GM10266 (cell line): Measurements from ENCODE around the gene ARMH1.
"Not testable (repeated sequence)": the region's sequence is repeated elsewhere in the genome, so short reads cannot be mapped to it uniquely, and the experiment has no call there.

Source experiments
- DNase-seq: peaks from one replicate; pipeline ENCODE4 v3.0.0; 2012; ENCODE audit errors: extremely low spot score
- TF ChIP-seq, protein P1 (sequence below): IDR thresholded peaks from 2 replicates; pipeline ENCODE4 v1.5.1; 2012; ENCODE audit warnings: mild to moderate bottlenecking, low read depth; ENCODE audit not compliant: control insufficient read depth, insufficient read depth; ENCODE audit errors: missing control alignments

The ARMH1 gene

DNA sequence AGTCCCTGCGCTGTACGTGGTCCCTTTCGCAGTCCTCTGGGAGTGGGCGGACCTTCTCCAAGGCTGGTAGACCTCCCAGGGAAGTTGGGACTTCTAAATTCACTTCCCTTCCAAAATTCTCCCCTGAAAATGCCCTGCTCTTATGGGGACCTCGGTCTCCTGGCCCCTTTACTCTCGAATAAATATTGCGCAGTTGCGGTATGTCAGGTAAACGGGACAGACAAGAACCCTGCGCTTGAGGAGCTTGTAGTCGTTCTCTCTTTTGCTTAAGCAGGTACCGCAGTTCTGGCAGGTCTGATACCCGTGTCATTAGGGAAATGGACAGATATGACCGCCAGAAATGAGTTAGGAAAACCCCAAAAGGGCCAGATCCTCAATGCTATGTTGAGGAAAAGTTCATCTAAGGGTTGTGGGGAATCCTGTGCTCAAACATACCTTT, 65.7 kb downstream of the ARMH1 start:
- DNase-seq: no peak

DNA sequence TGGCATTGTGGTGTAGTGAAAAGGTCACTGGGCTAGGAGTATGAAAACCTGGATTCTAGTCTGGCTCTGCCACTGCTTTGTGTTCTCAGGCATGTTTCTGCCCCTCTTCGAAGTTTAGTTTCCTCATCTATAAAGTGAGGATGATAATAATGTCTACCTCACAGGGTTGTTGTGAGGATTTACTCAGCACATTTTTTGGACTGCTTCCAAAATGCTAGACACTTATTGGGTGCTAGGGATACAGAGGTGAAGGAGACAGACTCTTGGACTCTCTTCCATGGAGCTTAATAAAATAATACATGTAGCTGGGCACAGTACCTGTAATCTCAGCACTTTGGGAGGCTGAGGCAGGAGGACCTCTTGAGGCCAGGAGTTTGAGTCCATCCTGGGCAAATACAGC, 68.7 kb downstream of the ARMH1 start:
- TF ChIP-seq, protein P1, sequence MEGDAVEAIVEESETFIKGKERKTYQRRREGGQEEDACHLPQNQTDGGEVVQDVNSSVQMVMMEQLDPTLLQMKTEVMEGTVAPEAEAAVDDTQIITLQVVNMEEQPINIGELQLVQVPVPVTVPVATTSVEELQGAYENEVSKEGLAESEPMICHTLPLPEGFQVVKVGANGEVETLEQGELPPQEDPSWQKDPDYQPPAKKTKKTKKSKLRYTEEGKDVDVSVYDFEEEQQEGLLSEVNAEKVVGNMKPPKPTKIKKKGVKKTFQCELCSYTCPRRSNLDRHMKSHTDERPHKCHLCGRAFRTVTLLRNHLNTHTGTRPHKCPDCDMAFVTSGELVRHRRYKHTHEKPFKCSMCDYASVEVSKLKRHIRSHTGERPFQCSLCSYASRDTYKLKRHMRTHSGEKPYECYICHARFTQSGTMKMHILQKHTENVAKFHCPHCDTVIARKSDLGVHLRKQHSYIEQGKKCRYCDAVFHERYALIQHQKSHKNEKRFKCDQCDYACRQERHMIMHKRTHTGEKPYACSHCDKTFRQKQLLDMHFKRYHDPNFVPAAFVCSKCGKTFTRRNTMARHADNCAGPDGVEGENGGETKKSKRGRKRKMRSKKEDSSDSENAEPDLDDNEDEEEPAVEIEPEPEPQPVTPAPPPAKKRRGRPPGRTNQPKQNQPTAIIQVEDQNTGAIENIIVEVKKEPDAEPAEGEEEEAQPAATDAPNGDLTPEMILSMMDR: no peak
- DNase-seq: no peak

More for the DNA sequence above, 65.7 kb downstream of the ARMH1 start:
- TF ChIP-seq, protein P1: no peak

DNA sequence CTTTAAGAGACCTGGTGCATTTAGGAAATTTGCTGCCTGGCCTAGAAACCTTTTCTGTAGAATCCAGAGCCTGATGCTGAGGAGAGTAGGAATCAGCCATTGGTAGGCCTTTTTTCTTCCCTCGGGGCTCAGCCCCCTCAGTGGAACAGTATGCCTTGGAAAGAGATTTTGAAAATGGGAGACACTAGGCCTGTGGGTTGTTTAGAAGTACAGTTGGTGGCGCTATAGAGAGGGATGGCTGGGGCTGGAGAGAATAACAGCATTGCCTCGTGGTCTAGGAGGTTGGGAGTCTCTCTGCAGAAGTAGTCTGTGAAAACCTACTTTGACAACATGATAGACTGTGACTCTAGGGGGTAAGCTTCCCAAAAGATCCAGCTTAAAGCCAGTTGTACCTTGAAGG, 73.4 kb downstream of the ARMH1 start:
- TF ChIP-seq, protein P1: no peak
- no peak for DNase-seq

DNA sequence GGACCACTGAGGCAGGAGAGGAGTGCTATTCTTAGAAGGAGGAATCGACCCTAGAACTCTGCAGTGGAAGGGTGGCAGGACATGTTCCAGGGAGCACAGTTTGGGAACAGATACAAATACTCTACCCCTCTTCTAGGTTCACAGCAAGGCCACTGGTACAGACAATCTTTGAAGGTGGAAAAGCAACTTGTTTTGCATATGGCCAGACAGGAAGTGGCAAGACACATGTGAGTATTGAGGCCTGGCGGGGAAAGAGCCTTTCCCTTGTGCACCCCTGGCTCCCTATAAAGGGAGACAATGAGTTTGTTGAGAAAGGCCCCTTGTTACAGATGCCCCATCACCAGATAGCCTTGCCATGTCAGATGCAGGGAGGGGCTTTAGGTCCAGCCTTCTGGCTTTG, 82.9 kb downstream of the ARMH1 start:
- TF ChIP-seq, protein P1: no peak
- no peak for DNase-seq

DNA sequence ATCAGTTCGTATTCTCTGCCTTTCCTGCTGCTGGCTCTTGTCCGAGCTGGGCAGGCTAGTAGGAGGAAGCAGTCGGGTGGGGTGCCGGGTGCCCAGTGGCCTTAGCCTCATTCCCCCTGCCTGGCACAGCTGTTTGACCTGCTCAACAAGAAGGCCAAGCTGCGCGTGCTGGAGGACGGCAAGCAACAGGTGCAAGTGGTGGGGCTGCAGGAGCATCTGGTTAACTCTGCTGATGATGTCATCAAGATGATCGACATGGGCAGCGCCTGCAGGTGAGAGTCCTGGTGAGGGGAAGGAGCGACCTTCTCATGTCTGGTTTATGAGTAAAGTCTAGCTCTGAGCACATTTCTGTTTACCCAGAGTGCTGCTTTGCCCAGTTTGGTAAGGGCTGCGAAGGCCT, 84.6 kb downstream of the ARMH1 start:
- DNase-seq: no peak
- TF ChIP-seq, protein P1: no peak

DNA sequence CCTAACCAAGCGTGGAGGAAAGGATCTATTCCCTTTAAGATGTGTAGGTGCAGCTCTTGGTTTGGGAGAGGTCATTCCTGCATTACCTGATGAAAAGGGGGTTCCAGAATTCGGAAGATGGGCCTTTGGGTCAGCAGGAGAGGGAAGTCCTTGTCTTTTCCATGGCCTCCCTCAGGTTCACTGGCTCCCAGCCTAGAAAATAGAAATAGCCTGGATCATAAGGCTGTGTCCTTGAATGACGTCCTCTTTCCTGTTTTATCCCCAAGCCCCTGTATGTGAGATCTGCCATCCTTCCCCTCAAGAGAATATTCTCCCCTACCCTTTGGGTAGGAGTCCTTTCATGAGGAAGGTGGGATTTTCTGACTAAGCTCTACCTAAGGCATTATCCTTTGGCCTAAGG, 86.4 kb downstream of the ARMH1 start:
- no peak for DNase-seq
- TF ChIP-seq, protein P1: no peak

DNA sequence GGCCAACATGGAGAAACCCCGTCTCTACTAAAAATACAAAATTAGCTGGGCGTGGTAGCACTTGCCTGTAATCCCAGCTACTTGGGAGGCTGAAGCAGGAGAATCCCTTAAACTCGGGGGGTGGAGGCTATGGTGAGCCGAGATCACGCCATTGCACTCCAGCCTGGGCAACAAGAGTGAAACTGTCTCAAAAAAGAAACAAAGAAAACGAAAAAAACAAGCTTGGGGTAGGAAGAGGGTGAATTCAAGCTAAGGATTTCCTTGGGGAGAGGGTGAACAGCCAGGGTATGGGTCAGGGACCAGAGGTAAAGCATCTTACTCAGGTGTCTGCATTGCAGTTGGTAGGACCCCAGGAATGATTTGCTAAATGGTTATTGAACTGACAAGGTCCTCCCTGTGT, 91.9 kb downstream of the ARMH1 start:
- DNase-seq: not testable (repeated sequence)
